ENCODE measurements around the gene IQCK.

Gene IQCK

GRCh38 chr16:19853742-19854542, 135.9 kb downstream of the IQCK start:
- H3K79me2 ChIP-seq (ENCODE audit: low read length): no peaks in the 10 kb centered on the region
- H3K27ac ChIP-seq (ENCODE audit: low read length): peak overlapping the region; percentile 98
- H3K4me2 ChIP-seq (ENCODE audit: low read length): peak overlapping the region; percentile 62
- peak overlapping the region; percentile 85 for H3K9ac ChIP-seq (ENCODE audit: low read length)
- H3K36me3 ChIP-seq (replicated peaks; ENCODE audit: low read depth, low read length): peaks cover 13% of the 10 kb centered on the region
- H2AFZ ChIP-seq (ENCODE audit: low read depth, low read length): no peak overlapping the region
- peaks cover 55% of the 10 kb centered on the region for H3K4me1 ChIP-seq (ENCODE audit: low read length)
- H3K9me3 ChIP-seq (ENCODE audit: insufficient read depth, low read length): no peaks in the 10 kb centered on the region
- H4K20me1 ChIP-seq (ENCODE audit: insufficient read depth, low read length): no peaks in the 10 kb centered on the region
- TF ChIP-seq CTCF (IDR thresholded peaks at IDR 0.05; ENCODE audit: low read depth, low read length) (no peak), EZH2phosphoT487 (IDR thresholded peaks at IDR 0.05; ENCODE audit: low read depth) (no peak)
- peak overlapping the region; percentile 38; the same call in 1 of the 2 replicates for H3K4me3 ChIP-seq (ENCODE audit: low read length)
- H3K27me3 ChIP-seq (ENCODE audit: low read depth, low read length): 0 out of 2 replicates have a peak, but pooled peaks cover 1% of the 10 kb centered on the region

- H2AFZ ChIP-seq (ENCODE audit: low read depth, low read length): no peak overlapping the region
Measured at GRCh38 chr16:19854543-19854876, 136.4 kb downstream of the IQCK start.

GRCh38 chr16:19856120-19856519, 138.0 kb downstream of the IQCK start:
- Histone ChIP-seq H3K4me1 (ENCODE audit: low read length) (peaks cover 58% of the 10 kb centered on the region), H3K9me3 (ENCODE audit: insufficient read depth, low read length) (no peaks in the 10 kb centered on the region), H2AFZ (ENCODE audit: low read depth, low read length) (no peak overlapping the region), H3K27ac (ENCODE audit: low read length) (no peak overlapping the region), H3K27me3 (ENCODE audit: low read depth, low read length) (no peaks in the 10 kb centered on the region), H3K4me2 (ENCODE audit: low read length) (no peak overlapping the region), H3K79me2 (ENCODE audit: low read length) (no peaks in the 10 kb centered on the region), H3K9ac (ENCODE audit: low read length) (no peak overlapping the region), H4K20me1 (ENCODE audit: insufficient read depth, low read length) (no peaks in the 10 kb centered on the region), H3K36me3 (replicated peaks; ENCODE audit: low read depth, low read length) (peaks cover 19% of the 10 kb centered on the region), H3K4me3 (ENCODE audit: low read length) (no peak overlapping the region)
- TF ChIP-seq CTCF (IDR thresholded peaks at IDR 0.05; ENCODE audit: low read depth, low read length) (no peak), EZH2phosphoT487 (IDR thresholded peaks at IDR 0.05; ENCODE audit: low read depth) (no peak)

More at GRCh38 chr16:19854543-19854876, 136.4 kb downstream of the IQCK start:
- Histone ChIP-seq H3K79me2 (ENCODE audit: low read length) (no peaks in the 10 kb centered on the region), H3K9me3 (ENCODE audit: insufficient read depth, low read length) (no peaks in the 10 kb centered on the region), H3K4me3 (ENCODE audit: low read length) (peak overlapping the region; percentile 23), H3K36me3 (replicated peaks; ENCODE audit: low read depth, low read length) (peaks cover 13% of the 10 kb centered on the region), H3K4me2 (ENCODE audit: low read length) (peak overlapping the region; percentile 56), H3K27me3 (ENCODE audit: low read depth, low read length) (no peaks in the 10 kb centered on the region), H4K20me1 (ENCODE audit: insufficient read depth, low read length) (no peaks in the 10 kb centered on the region), H3K9ac (ENCODE audit: low read length) (peak overlapping the region; percentile 56), H3K27ac (ENCODE audit: low read length) (peak overlapping the region; percentile 98), H3K4me1 (ENCODE audit: low read length) (peaks cover 55% of the 10 kb centered on the region)
- TF ChIP-seq CTCF (IDR thresholded peaks at IDR 0.05; ENCODE audit: low read depth, low read length): no peak
- no peak for TF ChIP-seq EZH2phosphoT487 (IDR thresholded peaks at IDR 0.05; ENCODE audit: low read depth)

GRCh38 chr16:19857593-19858339, 139.7 kb downstream of the IQCK start:
- Histone ChIP-seq H3K9me3 (ENCODE audit: insufficient read depth, low read length) (no peaks in the 10 kb centered on the region), H3K4me1 (ENCODE audit: low read length) (peaks cover 47% of the 10 kb centered on the region), H3K4me2 (ENCODE audit: low read length) (no peak overlapping the region), H4K20me1 (ENCODE audit: insufficient read depth, low read length) (no peaks in the 10 kb centered on the region), H3K4me3 (ENCODE audit: low read length) (no peak overlapping the region), H3K79me2 (ENCODE audit: low read length) (no peaks in the 10 kb centered on the region), H2AFZ (ENCODE audit: low read depth, low read length) (no peak overlapping the region), H3K36me3 (replicated peaks; ENCODE audit: low read depth, low read length) (peaks cover 19% of the 10 kb centered on the region), H3K9ac (ENCODE audit: low read length) (no peak overlapping the region), H3K27ac (ENCODE audit: low read length) (no peak overlapping the region), H3K27me3 (ENCODE audit: low read depth, low read length) (no peaks in the 10 kb centered on the region)
- TF ChIP-seq EZH2phosphoT487 (IDR thresholded peaks at IDR 0.05; ENCODE audit: low read depth) (no peak), CTCF (IDR thresholded peaks at IDR 0.05; ENCODE audit: low read depth, low read length) (no peak)
